ENCODE results near the gene SAG.

GRCh38 chr2:233325256-233325655 lies 17.6 kb downstream of the SAG start:
- TF ChIP-seq CTCF (IDR thresholded peaks at IDR 0.05) = no peak
- no peak for TF ChIP-seq TCF7L2 (IDR thresholded peaks at IDR 0.05; ENCODE audit: low read depth, low read length)

Data from Panc1 (cell line).